Activated CD4-positive, CD25-positive, alpha-beta regulatory T cell treated with anti-CD3 and anti-CD28 coated beads, Interleukin-2, amount 50 U/mL, for 72 hours (primary cell): ENCODE measurements around the gene SUPT6H.
"Not testable (repeated sequence)": the region's sequence is repeated elsewhere in the genome, so short reads cannot be mapped to it uniquely, and the experiment has no call there.

Experiments used
- DNase-seq: peaks from one replicate; pipeline ENCODE4 v3.0.0; 2021

SUPT6H gene

GRCh38 chr17:28655160-28655559 lies 6.8 kb upstream of the SUPT6H start:
- no peak for DNase-seq

GRCh38 chr17:28657756-28658155 lies 4.2 kb upstream of the SUPT6H start:
- no peak for DNase-seq

GRCh38 chr17:28658342-28658741 lies 3.7 kb upstream of the SUPT6H start:
- DNase-seq, result not testable (repeated sequence)

DNA sequence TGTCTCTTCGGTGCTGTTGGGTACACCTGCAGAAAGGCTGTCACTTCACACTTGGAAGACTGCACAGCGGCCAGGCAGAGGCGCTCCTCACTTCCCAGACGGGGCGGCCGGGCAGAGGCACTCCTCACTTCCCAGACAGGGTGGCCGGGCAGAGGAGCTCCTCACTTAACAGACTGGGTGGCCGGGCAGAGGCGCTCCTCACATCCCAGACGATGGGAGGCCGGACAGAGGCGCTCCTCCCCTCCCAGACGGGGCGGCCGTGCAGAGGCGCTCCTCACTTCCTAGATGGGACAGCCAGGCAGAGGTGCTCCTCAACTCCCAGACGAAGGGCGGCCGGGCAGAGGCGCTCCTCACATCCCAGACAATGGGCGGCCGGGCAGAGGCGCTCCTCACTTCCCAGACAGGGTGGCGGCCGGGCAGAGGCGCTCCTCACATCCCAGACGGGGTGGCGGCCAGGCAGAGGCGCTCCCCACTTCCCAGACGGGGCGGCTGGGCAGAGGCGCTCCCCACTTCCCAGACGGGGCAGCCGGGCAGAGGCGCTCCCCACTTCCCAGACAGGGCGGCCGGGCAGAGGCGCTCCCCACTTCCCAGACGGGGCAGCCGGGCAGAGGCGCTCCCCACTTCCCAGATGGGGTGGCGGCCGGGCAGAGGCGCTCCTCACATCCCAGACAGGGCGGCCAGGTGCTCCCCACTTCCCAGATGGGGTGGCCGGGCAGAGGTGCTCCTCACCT lies 3.1 kb upstream of the SUPT6H start:
- DNase-seq, result not testable (repeated sequence)

DNA sequence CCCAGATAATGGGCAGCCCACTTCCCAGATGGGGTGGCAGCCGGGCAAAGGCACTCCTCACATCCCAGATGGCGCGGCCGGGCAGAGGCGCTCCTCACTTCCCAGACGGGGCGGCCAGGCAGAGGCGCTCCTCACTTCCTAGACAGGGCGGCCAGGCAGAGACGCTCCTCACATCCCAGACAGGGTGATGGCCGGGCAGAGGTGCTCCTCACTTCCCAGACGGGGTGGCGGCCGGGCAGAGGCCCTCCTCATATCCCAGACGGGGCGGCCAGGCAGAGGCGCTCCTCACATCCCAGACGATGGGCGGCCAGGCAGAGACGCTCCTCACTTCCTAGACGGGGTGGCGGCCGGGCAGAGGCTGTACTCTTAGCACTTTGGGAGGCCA lies 2.5 kb upstream of the SUPT6H start:
- DNase-seq, result not testable (repeated sequence)

GRCh38 chr17:28662527-28662829 lies 473 bp downstream of the SUPT6H start:
- no peak for DNase-seq

- DNase-seq, result no peak
Observed at GRCh38 chr17:28663723-28664122, 1.7 kb downstream of the SUPT6H start.

DNA sequence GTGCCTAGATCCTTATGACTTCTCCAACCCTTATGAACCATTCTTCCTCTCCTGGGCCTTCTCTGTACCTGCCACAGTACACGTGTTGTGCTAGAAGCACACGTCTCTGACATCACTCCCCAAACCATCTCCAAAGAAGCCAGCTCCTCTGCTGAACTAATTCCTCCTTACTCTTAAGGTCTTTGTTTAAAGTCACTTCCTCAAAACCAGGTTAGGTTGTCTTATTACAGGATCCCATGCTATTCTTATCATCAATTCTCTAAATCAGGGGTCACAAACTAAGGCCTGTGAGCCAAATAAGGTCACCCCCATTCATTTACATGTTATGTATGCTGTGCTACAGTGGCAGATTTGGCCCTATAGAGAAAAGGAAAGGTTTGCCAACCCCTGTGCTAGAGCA lies 4.0 kb downstream of the SUPT6H start:
- DNase-seq, result no peak

DNA sequence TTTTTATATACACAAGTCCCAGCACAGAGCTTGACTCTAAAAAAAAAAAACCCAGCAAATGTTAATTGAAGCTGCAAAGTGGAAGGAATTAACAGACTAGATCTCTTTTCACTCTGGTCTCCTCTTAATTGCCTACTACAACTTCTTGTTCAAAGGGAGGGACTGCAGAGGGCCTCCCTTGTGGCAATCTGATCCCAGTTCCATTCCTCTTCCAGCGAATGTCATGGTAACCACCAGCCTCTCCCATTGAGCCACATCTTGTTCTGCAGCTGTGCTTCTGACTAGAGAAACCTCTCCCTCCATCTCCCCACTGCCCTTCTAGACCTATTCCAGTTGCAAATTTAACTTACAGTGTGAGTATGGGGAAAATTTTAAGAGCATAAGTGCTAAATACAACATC lies 5.9 kb downstream of the SUPT6H start:
- DNase-seq, result no peak

GRCh38 chr17:28669918-28670317 lies 7.9 kb downstream of the SUPT6H start:
- DNase-seq, result no peak

DNA sequence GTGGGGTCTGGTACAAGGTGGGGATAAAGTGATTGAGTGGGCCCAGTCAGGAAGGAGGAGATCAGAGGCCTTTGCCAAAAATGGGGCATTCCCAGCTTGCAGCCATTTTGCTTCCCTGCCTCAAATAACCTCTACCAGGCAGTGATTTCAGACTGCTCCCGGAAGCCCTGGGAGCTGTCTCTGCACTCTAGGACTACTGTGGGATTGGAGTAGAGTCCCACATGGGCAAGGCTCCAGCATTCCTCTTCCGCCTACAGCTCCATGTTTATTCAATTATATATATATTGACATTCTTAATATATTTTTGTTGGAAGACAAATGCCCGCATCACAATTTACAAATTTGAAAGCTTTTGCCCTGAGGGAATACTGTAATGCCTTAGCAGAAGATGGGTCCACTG lies 13.5 kb downstream of the SUPT6H start:
- no peak for DNase-seq

DNA sequence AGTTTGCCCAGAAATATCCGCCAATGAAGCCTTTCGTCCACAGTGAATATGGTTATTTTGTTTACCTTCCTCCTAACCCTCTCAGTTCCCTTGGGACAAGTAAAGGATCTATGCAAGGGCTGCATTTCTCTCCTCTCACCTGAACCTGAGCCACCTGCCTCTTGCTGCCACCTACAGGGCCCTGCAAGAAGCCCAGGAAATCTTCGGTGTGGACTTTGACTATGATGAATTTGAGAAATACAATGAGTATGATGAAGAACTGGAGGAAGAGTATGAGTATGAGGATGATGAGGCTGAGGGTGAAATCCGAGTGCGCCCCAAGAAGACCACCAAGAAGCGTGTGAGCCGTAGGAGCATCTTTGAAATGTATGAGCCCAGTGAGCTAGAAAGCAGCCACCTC lies 14.0 kb downstream of the SUPT6H start:
- DNase-seq, result no peak

- no peak for DNase-seq
Observed at GRCh38 chr17:28682655-28683054, 20.6 kb downstream of the SUPT6H start.

GRCh38 chr17:28684963-28685362 lies 23.0 kb downstream of the SUPT6H start:
- DNase-seq, result no peak

GRCh38 chr17:28685366-28685765 lies 23.4 kb downstream of the SUPT6H start:
- DNase-seq, result no peak

GRCh38 chr17:28686296-28686695 lies 24.3 kb downstream of the SUPT6H start:
- DNase-seq, result no peak

- DNase-seq, result no peak
Observed at GRCh38 chr17:28688481-28688880, 26.5 kb downstream of the SUPT6H start.

- DNase-seq, result no peak
Observed at GRCh38 chr17:28689011-28689410, 27.0 kb downstream of the SUPT6H start.

DNA sequence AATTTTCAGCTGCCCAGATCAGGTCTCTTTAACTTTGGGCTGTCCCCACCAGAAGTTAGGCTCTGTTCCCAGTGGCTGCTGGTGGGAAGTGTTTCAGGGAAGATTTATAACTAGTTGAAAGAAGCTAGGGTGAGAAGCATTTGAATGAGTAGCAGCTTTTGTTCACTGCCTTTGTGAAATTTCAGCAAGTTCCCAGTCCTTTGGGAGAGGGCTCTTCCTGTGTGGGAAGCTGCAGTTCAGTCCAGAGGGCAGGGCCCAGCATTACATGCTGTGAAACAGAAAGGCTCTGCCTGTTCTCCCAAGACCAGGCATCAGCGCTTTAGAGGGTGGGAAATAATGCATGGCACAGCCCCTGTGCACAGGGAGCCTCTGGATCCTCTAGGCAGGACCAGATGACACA lies 31.9 kb downstream of the SUPT6H start:
- no peak for DNase-seq

- no peak for DNase-seq
Observed at GRCh38 chr17:28698253-28698941, 36.4 kb downstream of the SUPT6H start.

DNA sequence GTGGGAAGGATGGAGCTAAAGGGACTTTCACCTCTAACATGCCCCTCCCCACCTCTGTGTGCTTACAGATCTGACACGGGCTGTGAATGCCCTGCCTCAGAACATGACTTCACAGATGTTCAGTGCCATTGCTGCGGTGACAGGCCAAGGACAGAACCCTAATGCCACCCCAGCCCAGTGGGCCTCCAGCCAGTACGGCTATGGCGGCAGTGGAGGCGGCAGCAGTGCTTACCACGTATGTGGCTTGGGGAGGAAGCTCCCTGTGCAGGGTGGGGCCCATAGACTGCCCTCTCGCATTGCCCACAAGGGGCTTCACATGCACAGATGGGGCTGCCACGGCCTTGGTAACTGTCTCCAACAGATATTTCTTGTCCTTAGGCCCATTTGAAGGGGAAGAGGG lies 38.3 kb downstream of the SUPT6H start:
- DNase-seq, result no peak

DNA sequence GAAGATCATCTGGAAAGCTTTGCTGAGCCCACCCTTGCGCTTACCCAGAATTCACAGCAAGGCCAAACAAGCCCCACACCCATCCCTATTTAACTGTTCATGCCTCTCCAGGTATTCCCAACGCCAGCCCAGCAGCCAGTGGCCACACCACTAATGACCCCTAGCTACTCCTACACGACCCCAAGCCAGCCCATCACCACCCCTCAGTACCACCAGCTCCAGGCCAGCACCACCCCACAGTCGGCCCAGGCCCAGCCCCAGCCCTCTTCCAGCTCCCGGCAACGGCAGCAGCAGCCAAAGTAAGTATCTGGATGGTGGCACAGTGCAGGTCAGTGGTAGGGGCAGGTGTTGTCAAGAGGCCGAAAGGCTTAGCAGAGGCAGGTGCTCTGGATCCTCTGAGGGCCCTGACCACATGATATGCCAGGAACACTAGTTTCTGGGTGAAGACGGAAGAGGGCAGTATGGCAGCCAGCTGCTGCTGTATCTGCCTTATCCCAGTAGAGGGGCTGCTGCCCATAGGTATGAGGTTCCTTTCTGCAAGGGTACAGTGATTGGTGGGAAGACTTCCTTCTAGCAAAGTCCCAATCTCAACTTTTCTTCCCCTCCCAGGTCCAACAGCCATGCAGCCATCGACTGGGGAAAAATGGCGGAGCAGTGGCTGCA lies 39.0 kb downstream of the SUPT6H start:
- DNase-seq, result no peak

DNA sequence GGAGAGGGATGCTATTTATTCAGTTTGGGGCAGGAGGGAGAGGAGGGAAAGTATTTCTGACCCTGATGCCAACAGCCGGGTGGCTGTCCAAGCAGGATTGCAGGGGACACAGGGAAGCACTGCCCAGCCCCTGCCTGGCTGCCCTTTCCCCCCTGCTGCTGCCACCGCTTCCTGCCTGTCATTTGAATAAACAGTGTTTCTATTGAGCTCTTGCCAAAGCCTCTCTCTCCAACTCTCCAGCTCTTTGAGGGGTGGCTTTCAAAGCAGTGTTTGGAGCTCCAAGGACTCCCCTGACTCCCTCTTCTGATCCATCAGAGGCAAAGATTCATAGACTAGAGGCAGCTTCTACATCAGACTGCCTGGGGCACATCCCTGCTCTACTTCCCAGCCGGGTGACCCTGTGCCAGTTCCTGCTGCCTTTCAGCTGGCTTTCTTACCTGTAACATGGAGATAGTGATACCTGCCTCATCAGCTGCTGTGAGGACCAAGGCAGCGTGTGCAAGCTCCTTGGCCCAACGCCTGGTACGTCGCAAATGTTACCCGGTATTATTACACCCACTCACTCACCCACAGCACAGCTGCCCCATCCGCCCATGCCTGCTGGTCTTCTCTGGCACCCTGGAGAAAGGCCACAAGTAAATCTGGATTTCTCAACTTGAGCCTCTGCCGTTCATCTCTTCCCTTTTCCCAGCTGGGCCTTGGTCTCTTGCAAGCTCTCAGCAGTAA lies 40.2 kb downstream of the SUPT6H start:
- no peak for DNase-seq

GRCh38 chr17:28702752-28703150 lies 40.7 kb downstream of the SUPT6H start:
- no peak for DNase-seq
